K562 (cell line): ENCODE measurements around the gene RFNG. TPM values are rescaled to one million over a fixed set of nuclear protein-coding genes. Genes with fewer than 3 reads are reported as not detected.

Source experiments
- ARNT ChIP-seq, 2 experiments: fragments of 450-650 bp; IDR thresholded peaks; 2 replicates each; pipeline ENCODE4 v1.6.1; 2016; ENCODE audit warnings: mild to moderate bottlenecking in 1 of 2
- BACH1 ChIP-seq: fragments of 200-800 bp; sonication (Bioruptor generic); IDR thresholded peaks from 2 replicates; pipeline ENCODE4 v1.6.1; 2016; ENCODE audit warnings: missing genetic modification characterization, missing compliant biosample characterization
- BHLHE40 ChIP-seq: IDR thresholded peaks from 2 replicates; pipeline ENCODE4 v1.6.1; 2011; ENCODE audit warnings: low read length, improper control_type of control experiment
- CBX1 ChIP-seq: sonication (generic); IDR thresholded peaks from 2 replicates; pipeline ENCODE4 v1.6.1; 2016; ENCODE audit warnings: antibody characterized with exemption, low read depth, mild to moderate bottlenecking
- CREB5 ChIP-seq: fragments of 250-450 bp; sonication (Bioruptor Pico); IDR thresholded peaks from 2 replicates; pipeline ENCODE4 v1.5.0; 2020; ENCODE audit warnings: mild to moderate bottlenecking
- E2F3 ChIP-seq: fragments of 250-450 bp; sonication (Bioruptor Pico); IDR thresholded peaks from 2 replicates; pipeline ENCODE4 v1.4.0; 2020; ENCODE audit warnings: mild to moderate bottlenecking
- E2F8 ChIP-seq: fragments of 450-650 bp; IDR thresholded peaks from 2 replicates; pipeline ENCODE4 v1.7.1; 2018; ENCODE audit warnings: mild to moderate bottlenecking, low read depth; ENCODE audit not compliant: partially characterized antibody
- ETV5 ChIP-seq: sonication (generic); formaldehyde crosslinking; IDR thresholded peaks from 2 replicates; pipeline ENCODE4 v1.4.0; 2020; ENCODE audit warnings: low read depth, mild to moderate bottlenecking, missing genetic modification reagents
- FOXA1 ChIP-seq: fragments of 450-650 bp; IDR thresholded peaks from 2 replicates; pipeline ENCODE4 v1.6.1; 2016; ENCODE audit warnings: mild to moderate bottlenecking, borderline replicate concordance
- KDM1A ChIP-seq, 2 experiments: fragments of 450-650 bp; IDR thresholded peaks; 2 replicates each; pipeline ENCODE4 v1.6.1; 2016; ENCODE audit warnings: mild to moderate bottlenecking in 2 of 2
- MEIS2 ChIP-seq: fragments of 450-650 bp; IDR thresholded peaks from 2 replicates; pipeline ENCODE4 v1.6.1; 2014; ENCODE audit warnings: mild to moderate bottlenecking; ENCODE audit not compliant: partially characterized antibody
- MXD1 ChIP-seq: fragments of 250-450 bp; sonication (Bioruptor Pico); IDR thresholded peaks from 2 replicates; pipeline ENCODE4 v1.8.0; 2021; ENCODE audit warnings: borderline replicate concordance, mild to moderate bottlenecking, moderate library complexity; ENCODE audit not compliant: poor library complexity, severe bottlenecking
- MXI1 ChIP-seq: IDR thresholded peaks from 2 replicates; pipeline ENCODE4 v1.6.1; 2011; ENCODE audit warnings: low read depth, mild to moderate bottlenecking, improper control_type of control experiment, low read length
- MYC ChIP-seq, 2 experiments: fragments of 250-450 bp in 1 of 2; sonication (Bioruptor Pico) in 1 of 2; IDR thresholded peaks; 2 replicates each; pipeline versions ENCODE4 v1.5.1 to v1.6.1; 2012 to 2021; ENCODE audit warnings: low read depth in 2 of 2, borderline replicate concordance in 1 of 2, improper control_type of control experiment in 1 of 2, low read length in 1 of 2, mild to moderate bottlenecking in 1 of 2, moderate library complexity in 1 of 2
- POLR2B ChIP-seq: fragments of 450-650 bp; IDR thresholded peaks from 2 replicates; pipeline ENCODE4 v1.6.1; 2018; ENCODE audit warnings: low read depth; ENCODE audit not compliant: partially characterized antibody
- TEAD1 ChIP-seq, 2 experiments: fragments of 450-650 bp in 1 of 2; sonication (generic) in 1 of 2; formaldehyde crosslinking; IDR thresholded peaks; 2 replicates each; pipeline versions ENCODE4 v1.4.0 to v1.8.0; 2020 to 2022; ENCODE audit warnings: mild to moderate bottlenecking in 2 of 2, missing genetic modification reagents in 1 of 2
- TFAP4 ChIP-seq: sonication (generic); formaldehyde crosslinking; IDR thresholded peaks from 2 replicates; pipeline ENCODE4 v1.8.0; 2022; ENCODE audit warnings: missing genetic modification reagents, mild to moderate bottlenecking, moderate library complexity, borderline replicate concordance
- THRB ChIP-seq: fragments of 450-650 bp; formaldehyde crosslinking; conservative IDR thresholded peaks from 2 replicates; pipeline ENCODE4 v1.4.0; 2022; ENCODE audit warnings: mild to moderate bottlenecking, missing genetic modification characterization
- ZC3H4 ChIP-seq: sonication (generic); formaldehyde crosslinking; IDR thresholded peaks from 2 replicates; pipeline ENCODE4 v1.9.0; 2021; ENCODE audit warnings: missing genetic modification reagents, borderline replicate concordance
- ZNF197 ChIP-seq: fragments of 200-800 bp; sonication (Bioruptor generic); IDR thresholded peaks from 2 replicates; pipeline ENCODE4 v1.6.1; 2016; ENCODE audit warnings: low read depth, missing genetic modification characterization, missing compliant biosample characterization
- polyA plus RNA-seq, 8 experiments: library from polyadenylated mRNA; depleted of rRNA in 4 of 8; stranded (reverse) in 5 of 8; unstranded in 3 of 8; fragments of >200 nt; fragmentation: Nextera tagmentation in 2 of 8; fragmentation: Illumina TruSeq in 1 of 8; extraction: Ambion mirVana in 2 of 8; extraction: Trizol in 1 of 8; gene quantifications; 2 replicates each; pipeline versions ENCODE4 v1.2.1 to v1.2.3, GENCODE V29; 2011 to 2014; ENCODE audit warnings: inconsistent platforms in 1 of 8, missing spikeins in 1 of 8
- total RNA-seq, 7 experiments: library from RNA; depleted of rRNA in 6 of 7; stranded (reverse); fragments of >200 nt in 6 of 7; fragmentation: Illumina TruSeq in 2 of 7; extraction: Trizol in 2 of 7; gene quantifications; 2 replicates each; pipeline versions ENCODE4 v1.2.1 to v1.2.3, GENCODE V29; 2011 to 2021; ENCODE audit warnings: low replicate concordance in 1 of 7

RFNG gene
- total and polyA plus RNA-seq, 9 of the 15 experiments (the other 6 are each of a cell fraction or from before 2014, with no cell fraction given) = 0.32 to 32.8 (median 9.5) TPM

GRCh38 chr17:82098169-82098938, 46.7 kb upstream of the RFNG start, which contains the start of gene FASN (continued):
- TF ChIP-seq MYC (IDR thresholded peaks at IDR 0.05; ENCODE audit: low read depth, low read length) = peak; percentile 95
- TF ChIP-seq MYC (CRISPR knock-in tag; IDR thresholded peaks at IDR 0.05; ENCODE audit: borderline replicate concordance, low read depth) = no peak
- no peak for TF ChIP-seq CREB5 (CRISPR knock-in tag)
- peak; percentile 84; the same call in 1 of the 2 replicates for TF ChIP-seq CBX1
- peak; percentile 63 for TF ChIP-seq POLR2B
- TF ChIP-seq E2F3 (CRISPR knock-in tag) = peak; percentile 91
- TF ChIP-seq ETV5 (CRISPR knock-in tag) = no peak
- TF ChIP-seq BHLHE40 = 0 out of 2 replicates have a peak, but pooled peaks have one; percentile 5
- TF ChIP-seq BACH1 = no peak; the same call in 1 of the 2 replicates
- TF ChIP-seq KDM1A (IDR thresholded peaks at IDR 0.05) = no peak
- TF ChIP-seq THRB (CRISPR knock-in tag) = no peak
- TF ChIP-seq E2F8 = no peak
- TF ChIP-seq TFAP4 (CRISPR knock-in tag) = peak; percentile 76; the same call in 1 of the 2 replicates
- peak in 1 of 2 experiments; percentile 52; a peak in 1 of 4 replicates for TF ChIP-seq TEAD1 (CRISPR knock-in tag; IDR thresholded peaks at IDR 0.05)
- peak; percentile 88; the same call in 1 of the 2 replicates for TF ChIP-seq MXI1
- TF ChIP-seq ZC3H4 = peak; percentile 50
- TF ChIP-seq MEIS2 = peak; percentile 63
- peak; percentile 90 for TF ChIP-seq MXD1 (CRISPR knock-in tag)
- TF ChIP-seq ARNT (IDR thresholded peaks at IDR 0.05) = no peak
- no peak for TF ChIP-seq FOXA1
- peak; percentile 80; the same call in 1 of the 2 replicates for TF ChIP-seq ZNF197 (CRISPR knock-in tag)
